BJ (cell line): ENCODE results near the gene NAT8L. TPM values are rescaled to one million over a fixed set of nuclear protein-coding genes. Genes with fewer than 3 reads are reported as not detected.

Source experiments
- CTCF ChIA-PET: fragments of 350-600 bp; formaldehyde crosslinking; extraction: SDS; loops from one replicate; lab custom pipeline; 2021; ENCODE audit warnings: antibody characterized with exemption, inconsistent platforms; lab: Yijun Ruan, JAX
- POLR2A ChIA-PET: fragments of 300-600 bp; sonication (Branson Sonifier 250); formaldehyde crosslinking; extraction: SDS; loops from one replicate; lab custom pipeline; 2021; ENCODE audit warnings: antibody characterized with exemption; lab: Charles Lee
- DNase-seq: peaks from one replicate; pipeline ENCODE4 v3.0.0-alpha.2; 2011; ENCODE audit warnings: low read depth
- H3K27me3 ChIP-seq: 2 replicates; pipeline ENCODE4 v1.6.0; 2011; ENCODE audit warnings: low read length; ENCODE audit not compliant: control insufficient read depth, insufficient read depth
- H3K36me3 ChIP-seq: 2 replicates; pipeline ENCODE4 v1.5.1; 2011; ENCODE audit warnings: low read length; ENCODE audit not compliant: control insufficient read depth, insufficient read depth
- H3K4me3 ChIP-seq: 2 replicates; pipeline ENCODE4 v1.5.1; 2011; ENCODE audit warnings: low read depth, mild to moderate bottlenecking, control low read depth, low read length
- polyA plus RNA-seq: library from polyadenylated mRNA; depleted of rRNA; stranded (reverse); fragments of >200 nt; gene quantifications from 2 replicates; pipeline ENCODE4 v1.2.3, GENCODE V29; 2011
- TF ChIP-seq, protein P1 (sequence below): IDR thresholded peaks from 2 replicates; pipeline ENCODE4 v1.5.1; 2011; ENCODE audit warnings: low read depth, mild to moderate bottlenecking, control low read depth, inconsistent platforms, low read length, moderate library complexity; ENCODE audit not compliant: insufficient read depth

NAT8L gene
- polyA plus RNA-seq, 1 experiment, result 0.04 TPM

DNA sequence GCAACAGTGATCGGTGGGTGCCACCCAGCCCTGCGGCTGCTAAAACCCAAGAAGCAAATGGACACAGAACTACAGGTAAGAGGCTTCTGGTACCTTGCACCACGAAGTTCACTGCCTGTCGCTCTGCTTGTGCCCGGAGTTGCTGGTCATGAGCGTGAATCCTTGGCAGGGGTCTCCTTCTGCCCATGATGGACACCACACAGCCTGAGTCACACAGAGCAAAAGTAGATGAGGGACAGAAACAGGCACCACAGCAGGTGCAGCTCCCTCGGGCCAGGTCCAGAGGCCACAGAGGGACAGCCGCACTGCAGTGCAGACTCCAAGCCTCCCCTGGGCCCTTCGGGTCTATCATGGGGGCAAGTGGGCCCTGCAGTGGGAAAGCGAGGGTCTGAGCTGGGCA lies 22.4 kb downstream of the NAT8L start:
- Histone ChIP-seq H3K36me3 (no peaks in the 10 kb centered on the region), H3K4me3 (no peak overlapping the region), H3K27me3 (no peaks in the 10 kb centered on the region; the same call in 1 of the 2 replicates)
- ChIA-PET POLR2A (no interaction called here), CTCF (interaction anchor here (2.0 kb wide), 1 partner anchor 8 kb away, joined by 5 read pairs; no protein-coding TSS in a partner anchor)
- DNase-seq, result no peak
- TF ChIP-seq, protein P1, sequence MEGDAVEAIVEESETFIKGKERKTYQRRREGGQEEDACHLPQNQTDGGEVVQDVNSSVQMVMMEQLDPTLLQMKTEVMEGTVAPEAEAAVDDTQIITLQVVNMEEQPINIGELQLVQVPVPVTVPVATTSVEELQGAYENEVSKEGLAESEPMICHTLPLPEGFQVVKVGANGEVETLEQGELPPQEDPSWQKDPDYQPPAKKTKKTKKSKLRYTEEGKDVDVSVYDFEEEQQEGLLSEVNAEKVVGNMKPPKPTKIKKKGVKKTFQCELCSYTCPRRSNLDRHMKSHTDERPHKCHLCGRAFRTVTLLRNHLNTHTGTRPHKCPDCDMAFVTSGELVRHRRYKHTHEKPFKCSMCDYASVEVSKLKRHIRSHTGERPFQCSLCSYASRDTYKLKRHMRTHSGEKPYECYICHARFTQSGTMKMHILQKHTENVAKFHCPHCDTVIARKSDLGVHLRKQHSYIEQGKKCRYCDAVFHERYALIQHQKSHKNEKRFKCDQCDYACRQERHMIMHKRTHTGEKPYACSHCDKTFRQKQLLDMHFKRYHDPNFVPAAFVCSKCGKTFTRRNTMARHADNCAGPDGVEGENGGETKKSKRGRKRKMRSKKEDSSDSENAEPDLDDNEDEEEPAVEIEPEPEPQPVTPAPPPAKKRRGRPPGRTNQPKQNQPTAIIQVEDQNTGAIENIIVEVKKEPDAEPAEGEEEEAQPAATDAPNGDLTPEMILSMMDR, result no peak

GRCh38 chr4:2082118-2082517 lies 23.0 kb downstream of the NAT8L start:
- DNase-seq, result no peak
- TF ChIP-seq, protein P1, result no peak
- POLR2A ChIA-PET, result no interaction called here
- H3K36me3 ChIP-seq, result no peaks in the 10 kb centered on the region
- no peak overlapping the region for H3K4me3 ChIP-seq
- no peaks in the 10 kb centered on the region; the same call in 1 of the 2 replicates for H3K27me3 ChIP-seq
- CTCF ChIA-PET, result interaction anchor here (2.0 kb wide), 1 partner anchor 9 kb away, joined by 5 read pairs; no protein-coding TSS in a partner anchor

DNA sequence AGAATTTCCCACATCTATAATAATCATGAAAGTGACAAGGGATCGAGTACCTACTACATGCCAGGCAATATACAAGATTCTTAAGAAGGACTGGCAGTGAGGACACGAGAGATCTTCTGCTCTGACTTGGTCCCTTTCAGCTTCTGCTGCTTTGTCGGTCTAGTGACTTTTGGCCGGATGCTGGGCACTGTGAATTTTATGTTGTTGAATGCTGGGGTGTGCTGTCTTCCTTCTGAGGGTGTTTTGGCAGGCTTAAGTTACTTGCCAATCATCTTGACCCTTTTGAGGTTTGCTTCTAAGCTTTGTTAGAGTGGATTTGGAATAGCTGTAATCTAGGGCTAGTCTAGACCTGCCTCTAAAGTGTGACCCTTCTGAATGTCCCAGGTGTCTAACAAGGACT lies 23.5 kb downstream of the NAT8L start:
- ChIA-PET POLR2A (no interaction called here), CTCF (interaction anchor here (2.0 kb wide), 1 partner anchor 9 kb away, joined by 5 read pairs; no protein-coding TSS in a partner anchor)
- TF ChIP-seq, protein P1, result no peak
- Histone ChIP-seq H3K36me3 (no peaks in the 10 kb centered on the region), H3K4me3 (no peak overlapping the region), H3K27me3 (no peaks in the 10 kb centered on the region; the same call in 1 of the 2 replicates)
- no peak for DNase-seq

DNA sequence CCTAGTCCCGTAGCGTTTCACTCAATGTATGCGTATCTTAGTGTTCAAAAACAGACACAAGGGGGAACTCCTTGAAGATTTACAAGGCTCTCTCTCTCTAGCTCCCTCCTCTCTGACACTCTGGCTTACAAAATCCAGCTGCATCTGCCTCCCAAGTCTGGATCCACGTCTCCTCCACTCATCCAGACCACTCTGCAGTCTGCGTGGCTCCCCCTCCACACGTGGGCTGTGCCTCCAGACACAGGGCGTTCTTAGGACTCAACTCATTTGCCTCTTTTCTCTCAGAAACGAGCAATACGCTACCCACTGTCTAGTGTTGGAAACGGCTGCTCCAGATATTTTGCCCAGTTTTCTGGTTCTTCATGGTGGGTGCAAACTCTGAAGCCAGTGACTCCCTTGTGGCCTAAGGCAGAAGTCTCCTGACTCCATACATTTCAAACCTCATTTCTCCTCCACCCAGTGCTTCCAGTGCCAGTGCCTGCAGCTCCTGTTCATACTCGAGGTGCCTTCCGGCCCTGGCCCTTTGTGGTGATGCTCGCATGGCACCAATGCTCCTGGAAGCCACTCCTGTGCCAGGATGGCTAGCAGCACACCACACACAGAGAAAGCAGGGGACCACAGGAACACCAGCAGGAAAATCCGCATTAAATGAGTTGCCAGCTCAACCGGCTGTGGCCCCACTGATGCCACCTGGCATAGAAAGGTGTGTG lies 24.1 kb downstream of the NAT8L start:
- no peak overlapping the region for H3K4me3 ChIP-seq
- DNase-seq, result no peak

GRCh38 chr4:2083826-2084160 lies 24.7 kb downstream of the NAT8L start:
- DNase-seq, result no peak
- ChIA-PET POLR2A (no interaction called here), CTCF (no interaction called here)
- TF ChIP-seq, protein P1, result no peak
- Histone ChIP-seq H3K36me3 (no peaks in the 10 kb centered on the region), H3K4me3 (no peak overlapping the region), H3K27me3 (no peaks in the 10 kb centered on the region; the same call in 1 of the 2 replicates)

More for the DNA sequence above, 24.1 kb downstream of the NAT8L start:
- no peaks in the 10 kb centered on the region for H3K36me3 ChIP-seq
- CTCF ChIA-PET, result interaction anchor here (2.0 kb wide), 1 partner anchor 10 kb away, joined by 5 read pairs; no protein-coding TSS in a partner anchor
- no peaks in the 10 kb centered on the region; the same call in 1 of the 2 replicates for H3K27me3 ChIP-seq
- POLR2A ChIA-PET, result no interaction called here
- TF ChIP-seq, protein P1, result no peak
